H1 (cell line): ENCODE results near the gene CHST3. TPM values are rescaled to one million over a fixed set of nuclear protein-coding genes. Genes with fewer than 3 reads are reported as not detected.

Experiments
- CTCF ChIA-PET: fragments of 300-600 bp; sonication (Branson Sonifier 250); formaldehyde crosslinking; loops from one replicate; lab custom pipeline; 2021; ENCODE audit not compliant: partially characterized antibody; lab: Charles Lee
- POLR2A ChIA-PET: fragments of 300-600 bp; sonication (Branson Sonifier 250); formaldehyde crosslinking; loops from one replicate; lab custom pipeline; 2021; ENCODE audit warnings: inconsistent platforms; ENCODE audit not compliant: partially characterized antibody; lab: Charles Lee
- DNase-seq, 2 experiments: peaks; one replicate each; pipeline versions ENCODE4 v3.0.0 to v3.0.0-alpha.2; 2010 to 2022; ENCODE audit warnings: low spot score in 2 of 2, low read depth in 1 of 2, mixed read lengths in 1 of 2
- FAIRE-seq: peaks from 2 replicates; lab custom pipeline; 2011; peaks lifted over from hg19 to GRCh38; lab: Jason Lieb, UNC
- H2AFZ ChIP-seq: 2 replicates; pipeline ENCODE4 v1.8.1; 2012; ENCODE audit warnings: low read length, inconsistent platforms
- H2AK5ac ChIP-seq: 2 replicates; pipeline ENCODE4 v1.6.1; 2013; ENCODE audit warnings: low read depth, low read length
- H2BK120ac ChIP-seq: replicated peaks from 2 replicates; pipeline ENCODE3; 2013; ENCODE audit warnings: low read depth, low read length, inconsistent platforms
- H2BK12ac ChIP-seq: 2 replicates; pipeline ENCODE4 v1.6.1; 2013; ENCODE audit warnings: low read depth, low read length
- H2BK15ac ChIP-seq: 2 replicates; pipeline ENCODE4 v1.6.1; 2013; ENCODE audit warnings: low read length
- H2BK20ac ChIP-seq: 2 replicates; pipeline ENCODE4 v1.6.1; 2013; ENCODE audit warnings: low read length
- H2BK5ac ChIP-seq: 2 replicates; pipeline ENCODE4 v1.6.1; 2013; ENCODE audit warnings: low read depth, low read length
- H3K14ac ChIP-seq: 2 replicates; pipeline ENCODE4 v1.6.1; 2013; ENCODE audit warnings: inconsistent platforms; ENCODE audit not compliant: insufficient read length
- H3K18ac ChIP-seq: 2 replicates; pipeline ENCODE4 v1.6.1; 2013; ENCODE audit warnings: low read length; ENCODE audit errors: extremely low read depth
- H3K23ac ChIP-seq: 2 replicates; pipeline ENCODE4 v1.6.1; 2013; ENCODE audit warnings: inconsistent platforms; ENCODE audit not compliant: insufficient read length
- H3K23me2 ChIP-seq: 2 replicates; pipeline ENCODE4 v1.6.1; 2013; ENCODE audit warnings: low read depth, low read length
- H3K27ac ChIP-seq: 2 replicates; pipeline ENCODE4 v1.6.1; 2011; ENCODE audit warnings: low read depth, low read length, inconsistent platforms
- H3K27me3 ChIP-seq, 4 experiments: replicated peaks in 1 of 4; 1 replicate in 1 of 4; 2 replicates in 3 of 4; pipeline versions ENCODE4 v1.6.1 to v1.8.1; 2011 to 2013; ENCODE audit warnings: low read length in 3 of 4, mild to moderate bottlenecking in 3 of 4, inconsistent platforms in 2 of 4, mixed read lengths in 2 of 4, moderate library complexity in 1 of 4; ENCODE audit not compliant: control insufficient read depth in 3 of 4, insufficient read depth in 3 of 4; ENCODE audit errors: extremely low read depth in 1 of 4
- H3K36me3 ChIP-seq, 4 experiments: 2 replicates each; pipeline versions ENCODE4 v1.6.1 to v1.8.1; 2011 to 2013; ENCODE audit warnings: mild to moderate bottlenecking in 4 of 4, low read length in 3 of 4, moderate library complexity in 2 of 4, control low read depth in 1 of 4, inconsistent platforms in 1 of 4; ENCODE audit not compliant: insufficient read depth in 4 of 4, control insufficient read depth in 2 of 4
- H3K4ac ChIP-seq: replicated peaks from 2 replicates; pipeline ENCODE3; 2013; ENCODE audit warnings: low read length, low read depth, mixed read lengths, inconsistent platforms; ENCODE audit not compliant: insufficient read length
- H3K4me1 ChIP-seq, 4 experiments: replicated peaks in 1 of 4; 1 replicate in 1 of 4; 2 replicates in 3 of 4; pipeline versions ENCODE4 v1.6.1 to v1.8.1; 2011 to 2013; ENCODE audit warnings: low read length in 3 of 4, inconsistent platforms in 2 of 4, mixed read lengths in 1 of 4; ENCODE audit not compliant: insufficient read depth in 4 of 4, control insufficient read depth in 3 of 4
- H3K4me2 ChIP-seq, 2 experiments: 2 replicates each; pipeline versions ENCODE4 v1.6.1 to v1.8.1; 2011 to 2013; ENCODE audit warnings: low read depth in 2 of 2, low read length in 2 of 2, control low read depth in 1 of 2, inconsistent platforms in 1 of 2, mild to moderate bottlenecking in 1 of 2; ENCODE audit not compliant: insufficient read depth in 1 of 2
- H3K4me3 ChIP-seq, 4 experiments: fragments of 200-600, 300-600 bp in 1 of 4; sonication (generic), shearing (Covaris generic), sonication (Bioruptor Twin) in 1 of 4; 2 replicates each; pipeline versions ENCODE4 v1.5.1 to v1.8.1; 2011 to 2016; ENCODE audit warnings: low read length in 4 of 4, low read depth in 3 of 4, control low read depth in 2 of 4, inconsistent platforms in 2 of 4, mild to moderate bottlenecking in 2 of 4, mixed read lengths in 1 of 4, moderate library complexity in 1 of 4; ENCODE audit not compliant: insufficient read depth in 2 of 4; ENCODE audit errors: extremely low read depth in 1 of 4
- H3K56ac ChIP-seq: replicated peaks from 2 replicates; pipeline ENCODE3; 2013; ENCODE audit warnings: low read depth, mild to moderate bottlenecking, mixed read lengths, low read length, inconsistent platforms; ENCODE audit not compliant: insufficient read length
- H3K79me1 ChIP-seq: 2 replicates; pipeline ENCODE4 v1.6.1; 2013; ENCODE audit warnings: low read depth, low read length, control low read depth
- H3K79me2 ChIP-seq, 2 experiments: 2 replicates each; pipeline versions ENCODE4 v1.6.1 to v1.8.1; 2012 to 2013; ENCODE audit warnings: low read length in 2 of 2, mild to moderate bottlenecking in 2 of 2, inconsistent platforms in 1 of 2; ENCODE audit not compliant: insufficient read depth in 2 of 2, control insufficient read depth in 1 of 2
- H3K9ac ChIP-seq, 4 experiments: replicated peaks in 1 of 4; 1 replicate in 1 of 4; 2 replicates in 3 of 4; pipeline versions ENCODE4 v1.6.1 to v1.8.1; 2011 to 2013; ENCODE audit warnings: low read depth in 3 of 4, low read length in 3 of 4, control low read depth in 2 of 4, mild to moderate bottlenecking in 2 of 4, moderate library complexity in 2 of 4, inconsistent platforms in 1 of 4; ENCODE audit errors: extremely low read depth in 1 of 4
- H3K9me3 ChIP-seq, 2 experiments: 2 replicates each; pipeline versions ENCODE4 v1.6.1 to v1.8.1; 2012 to 2013; ENCODE audit warnings: mild to moderate bottlenecking in 2 of 2, moderate library complexity in 2 of 2, control low read depth in 1 of 2, inconsistent platforms in 1 of 2, low read depth in 1 of 2, low read length in 1 of 2, mixed read lengths in 1 of 2; ENCODE audit not compliant: insufficient read depth in 2 of 2
- H4K20me1 ChIP-seq, 2 experiments: replicated peaks in 1 of 2; 2 replicates each; pipeline versions ENCODE3 to v1.8.1; 2011 to 2013; ENCODE audit warnings: inconsistent platforms in 2 of 2, low read length in 2 of 2, mild to moderate bottlenecking in 1 of 2; ENCODE audit not compliant: insufficient read depth in 2 of 2, control insufficient read depth in 1 of 2
- H4K5ac ChIP-seq: 2 replicates; pipeline ENCODE4 v1.6.1; 2013; ENCODE audit warnings: low read length, low read depth, mixed read lengths, inconsistent platforms; ENCODE audit not compliant: insufficient read length
- H4K8ac ChIP-seq: 2 replicates; pipeline ENCODE4 v1.8.0; 2013; ENCODE audit warnings: mild to moderate bottlenecking, moderate library complexity, low read length, inconsistent platforms; ENCODE audit not compliant: insufficient read depth; ENCODE audit errors: extremely low read depth
- H4K91ac ChIP-seq: replicated peaks from 2 replicates; pipeline ENCODE3; 2013; ENCODE audit warnings: low read length, mixed read lengths, inconsistent platforms; ENCODE audit not compliant: insufficient read length
- BACH1 ChIP-seq: IDR thresholded peaks from 2 replicates; pipeline ENCODE4 v1.6.1; 2012; ENCODE audit warnings: low read length, improper control_type of control experiment
- CREB1 ChIP-seq: IDR thresholded peaks from 2 replicates; pipeline ENCODE4 v1.6.1; 2012; ENCODE audit warnings: inconsistent platforms
- EP300 ChIP-seq, 2 experiments: IDR thresholded peaks; 1 replicate in 1 of 2; 2 replicates in 1 of 2; pipeline ENCODE4 v1.6.1; 2011 to 2012; ENCODE audit warnings: low read depth in 2 of 2, low read length in 2 of 2, mild to moderate bottlenecking in 2 of 2, borderline replicate concordance in 1 of 2, inconsistent platforms in 1 of 2, moderate library complexity in 1 of 2
- GTF2F1 ChIP-seq: IDR thresholded peaks from 2 replicates; pipeline ENCODE4 v1.6.1; 2012; ENCODE audit warnings: low read depth, low read length, improper control_type of control experiment, borderline replicate concordance
- JUN ChIP-seq: IDR thresholded peaks from 2 replicates; pipeline ENCODE4 v1.6.1; 2011; ENCODE audit warnings: low read depth, mild to moderate bottlenecking, improper control_type of control experiment, low read length
- NRF1 ChIP-seq: IDR thresholded peaks from 2 replicates; pipeline ENCODE4 v1.6.1; 2011; ENCODE audit warnings: mild to moderate bottlenecking, low read depth, low read length, improper control_type of control experiment
- RFX5 ChIP-seq: IDR thresholded peaks from 2 replicates; pipeline ENCODE4 v1.6.1; 2011; ENCODE audit warnings: low read depth, low read length, improper control_type of control experiment, borderline replicate concordance
- SP4 ChIP-seq: IDR thresholded peaks from 2 replicates; pipeline ENCODE4 v1.6.1; 2012; ENCODE audit warnings: low read length, inconsistent platforms
- SRF ChIP-seq: IDR thresholded peaks from 2 replicates; pipeline ENCODE4 v1.6.1; 2011; ENCODE audit warnings: mild to moderate bottlenecking, low read depth, low read length, moderate library complexity
- TAF1 ChIP-seq: IDR thresholded peaks from 2 replicates; pipeline ENCODE4 v1.6.1; 2011; ENCODE audit warnings: mild to moderate bottlenecking, low read depth, low read length
- TEAD4 ChIP-seq: IDR thresholded peaks from 2 replicates; pipeline ENCODE4 v1.6.1; 2012; ENCODE audit warnings: low read depth, low read length, inconsistent platforms, mixed read lengths
- USF2 ChIP-seq: IDR thresholded peaks from 2 replicates; pipeline ENCODE4 v1.6.1; 2011; ENCODE audit warnings: low read length, improper control_type of control experiment
- WGBS, 2 experiments: shearing (Covaris generic) in 1 of 2; methylation state at CpG; one replicate each; pipeline versions ENCODE4 v1.1.6 to v1.1.7; 2013 to 2015; ENCODE audit warnings: low lambda C conversion rate in 2 of 2, mixed read lengths in 2 of 2, inconsistent platforms in 1 of 2, low coverage in 1 of 2, missing lambda C conversion rate in 1 of 2; ENCODE audit not compliant: insufficient replicate concordance in 2 of 2, insufficient coverage in 1 of 2, insufficient read length in 1 of 2; ENCODE audit errors: extremely low coverage in 1 of 2, missing lambda C conversion rate in 1 of 2; 5-methylcytosine and 5-hydroxymethylcytosine counted together
- polyA plus RNA-seq, 7 experiments: library from polyadenylated mRNA; depleted of rRNA in 3 of 7; stranded (reverse) in 5 of 7; unstranded in 2 of 7; fragments of >200 nt in 5 of 7; fragments of 200-250 nt in 2 of 7; gene quantifications; 1 replicate in 5 of 7; 2 replicates in 1 of 7; 4 replicates in 1 of 7; pipeline versions ENCODE4 v1.2.1 to v1.2.3, GENCODE V29; 2011 to 2013; ENCODE audit warnings: missing spikeins in 2 of 7, mixed read lengths in 2 of 7
- total RNA-seq: library from RNA; stranded (reverse); fragmentation: NEBNext Ultra II Directional; extraction: Animal tissue kit (Norgen Biotek cat#: 25700); gene quantifications from 2 replicates; pipeline ENCODE4 v1.2.1, GENCODE V29; 2021

The CHST3 gene
- total and polyA plus RNA-seq, 2 of the 8 experiments (the other 6 are each of a cell fraction or from before 2014, with no cell fraction given): 2.0 to 5.8 TPM

GRCh38 chr10:71998119-71998839 lies 34.1 kb downstream of the CHST3 start:
- Histone ChIP-seq H3K56ac (no peak overlapping the region), H2BK15ac (peak overlapping the region; percentile 65; the same call in 1 of the 2 replicates), H3K4me3 (no peak overlapping the region), H4K20me1 (peaks cover 0 to 2% of the 10 kb centered on the region in 2 experiments), H4K8ac (peak overlapping the region; percentile 71), H3K27ac (no peak overlapping the region), H3K23ac (no peak overlapping the region), H2BK12ac (no peak overlapping the region), H3K23me2 (no peaks in the 10 kb centered on the region), H3K4me1 (peaks cover 0 to 8% (median 1%) of the 10 kb centered on the region in 4 experiments; a peak in 3 of 7 replicates), H3K27me3 (no peaks in the 10 kb centered on the region), H3K18ac (peak overlapping the region; percentile 19; the same call in 1 of the 2 replicates), H4K91ac (peak overlapping the region; percentile 65), H3K4me2 (no peak overlapping the region), H2BK120ac (no peak overlapping the region), H3K79me1 (no peaks in the 10 kb centered on the region), H3K14ac (no peak overlapping the region), H3K9ac (no peak overlapping the region), H4K5ac (no peak overlapping the region), H2AK5ac (peak overlapping the region; percentile 53; the same call in 1 of the 2 replicates), H2AFZ (no peak overlapping the region), H3K4ac (no peak overlapping the region), H3K36me3 (no peaks in the 10 kb centered on the region), H3K79me2 (no peaks in the 10 kb centered on the region), H2BK20ac (no peak overlapping the region), H2BK5ac (peak overlapping the region; percentile 56; the same call in 1 of the 2 replicates), H3K9me3 (no peaks in the 10 kb centered on the region)
- POLR2A ChIA-PET: no interaction called here
- CTCF ChIA-PET: interaction anchor here (0.5 to 5.4 kb wide), 9 partner anchors 9 to 277 kb away, joined by 3 to 27 read pairs (median 5); no protein-coding TSS in a partner anchor
- DNase-seq (no peak), FAIRE-seq (no peak)
- WGBS, 2 experiments: 88% methylated on average over 14 of the region's 14 CpGs; no CpG with 5 or more reads in 1 of the 2 experiments
- TF ChIP-seq RFX5 (no peak), BACH1 (no peak), EP300 (IDR thresholded peaks at IDR 0.05; ENCODE audit: borderline replicate concordance in 1 of 2, low read depth in 2 of 2, low read length in 2 of 2) (no peak), TEAD4 (no peak), SP4 (no peak), TAF1 (no peak), NRF1 (no peak), SRF (no peak), USF2 (no peak), GTF2F1 (no peak), CREB1 (no peak), JUN (no peak)
